Endodermal cell (in vitro differentiated cells): ENCODE measurements around the gene MTCH2. TPM values are rescaled to one million over a fixed set of nuclear protein-coding genes. Genes with fewer than 3 reads are reported as not detected.
"Not testable (repeated sequence)": the region's sequence is repeated elsewhere in the genome, so short reads cannot be mapped to it uniquely, and the experiment has no call there.

ENCODE experiments used
- DNase-seq: peaks from one replicate; pipeline ENCODE4 v3.0.0-alpha.2; 2017
- H3K27ac ChIP-seq: 2 replicates; pipeline ENCODE4 v1.5.1; 2013; ENCODE audit warnings: mild to moderate bottlenecking, low read depth, low read length, moderate library complexity
- H3K27me3 ChIP-seq: 2 replicates; pipeline ENCODE4 v1.6.1; 2013; ENCODE audit warnings: mild to moderate bottlenecking, low read length, moderate library complexity; ENCODE audit not compliant: insufficient read depth, control insufficient read depth, poor library complexity, severe bottlenecking
- H3K36me3 ChIP-seq: 2 replicates; pipeline ENCODE4 v1.7.0; 2013; ENCODE audit warnings: mild to moderate bottlenecking, low read length, moderate library complexity; ENCODE audit not compliant: control insufficient read depth, insufficient read depth
- H3K4me1 ChIP-seq: one replicate; pipeline ENCODE4 v1.7.0; 2013; ENCODE audit warnings: low read length; ENCODE audit not compliant: control insufficient read depth, insufficient read depth
- H3K4me3 ChIP-seq: 2 replicates; pipeline ENCODE4 v1.5.1; 2013; ENCODE audit warnings: mild to moderate bottlenecking, low read length, moderate library complexity
- H3K9ac ChIP-seq: 2 replicates; pipeline ENCODE4 v1.6.1; 2013; ENCODE audit warnings: mild to moderate bottlenecking, low read length, moderate library complexity; ENCODE audit not compliant: poor library complexity, severe bottlenecking; ENCODE audit errors: extremely low read depth
- H3K9me3 ChIP-seq: 2 replicates; pipeline ENCODE4 v1.6.1; 2013; ENCODE audit warnings: mild to moderate bottlenecking, low read length, moderate library complexity; ENCODE audit not compliant: control insufficient read depth
- H3K27ac Mint-ChIP-seq: 2 replicates; pipeline ENCODE4 v1.8.0; 2020; ENCODE audit warnings: mixed read lengths
- H3K27me3 Mint-ChIP-seq: 2 replicates; pipeline ENCODE4 v1.8.0; 2021; ENCODE audit warnings: mild to moderate bottlenecking, mixed read lengths; ENCODE audit not compliant: insufficient read depth
- H3K36me3 Mint-ChIP-seq: 2 replicates; pipeline ENCODE4 v1.8.0; 2020; ENCODE audit warnings: low read depth, mixed read lengths
- H3K4me1 Mint-ChIP-seq: 2 replicates; pipeline ENCODE4 v1.8.0; 2020; ENCODE audit warnings: mixed read lengths
- H3K4me3 Mint-ChIP-seq: 2 replicates; pipeline ENCODE4 v1.8.0; 2020; ENCODE audit warnings: mild to moderate bottlenecking, moderate library complexity, mixed read lengths
- H3K9me3 Mint-ChIP-seq: 2 replicates; pipeline ENCODE4 v1.8.0; 2020; ENCODE audit warnings: mild to moderate bottlenecking, mixed read lengths
- WGBS, 2 experiments: methylation state at CpG; one replicate each; pipeline versions ENCODE4 v1.1.5 to v1.1.7; 2013; ENCODE audit warnings: missing lambda C conversion rate in 2 of 2, mixed read lengths in 1 of 2; ENCODE audit not compliant: insufficient coverage in 1 of 2, insufficient read length in 1 of 2; 5-methylcytosine and 5-hydroxymethylcytosine counted together
- total RNA-seq, 2 donors: library from RNA; stranded (reverse); fragmentation: NEBNext Ultra II Directional in 1 of 2; extraction: Animal tissue kit (Norgen Biotek cat#: 25700) in 1 of 2; gene quantifications; 2 replicates in 1 of 2; 3 replicates in 1 of 2; pipeline ENCODE4 v1.2.1, GENCODE V29; 2021
- TF ChIP-seq, protein P1 (sequence below): fragments of 200-600 bp; sonication (generic); conservative IDR thresholded peaks from 2 replicates; pipeline ENCODE4 v1.5.0; 2021; ENCODE audit warnings: antibody characterized with exemption, mild to moderate bottlenecking

MTCH2 gene
- total RNA-seq, 2 donors from 2014 or later: 123 to 147 TPM

DNA sequence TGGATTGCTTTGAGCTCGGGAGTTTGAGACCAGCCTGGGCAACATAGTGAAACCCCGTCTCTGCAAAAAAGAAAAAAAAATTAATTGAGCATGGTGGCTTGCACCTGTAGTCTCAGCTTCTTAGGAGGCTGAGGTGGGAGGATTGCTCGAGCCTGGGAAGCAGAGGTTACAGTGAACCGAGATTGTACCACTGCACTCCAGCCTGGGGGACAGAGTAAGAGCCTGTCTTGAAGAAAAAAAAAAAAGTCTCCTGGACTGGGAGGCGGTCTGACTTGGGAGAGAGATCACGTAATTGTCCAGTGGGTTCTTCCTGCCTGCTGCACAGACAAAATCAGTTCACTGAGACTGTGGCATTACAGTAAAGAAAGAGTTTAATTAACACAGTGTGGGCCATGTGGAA lies 3.1 kb upstream of the MTCH2 start:
- TF ChIP-seq, protein P1, sequence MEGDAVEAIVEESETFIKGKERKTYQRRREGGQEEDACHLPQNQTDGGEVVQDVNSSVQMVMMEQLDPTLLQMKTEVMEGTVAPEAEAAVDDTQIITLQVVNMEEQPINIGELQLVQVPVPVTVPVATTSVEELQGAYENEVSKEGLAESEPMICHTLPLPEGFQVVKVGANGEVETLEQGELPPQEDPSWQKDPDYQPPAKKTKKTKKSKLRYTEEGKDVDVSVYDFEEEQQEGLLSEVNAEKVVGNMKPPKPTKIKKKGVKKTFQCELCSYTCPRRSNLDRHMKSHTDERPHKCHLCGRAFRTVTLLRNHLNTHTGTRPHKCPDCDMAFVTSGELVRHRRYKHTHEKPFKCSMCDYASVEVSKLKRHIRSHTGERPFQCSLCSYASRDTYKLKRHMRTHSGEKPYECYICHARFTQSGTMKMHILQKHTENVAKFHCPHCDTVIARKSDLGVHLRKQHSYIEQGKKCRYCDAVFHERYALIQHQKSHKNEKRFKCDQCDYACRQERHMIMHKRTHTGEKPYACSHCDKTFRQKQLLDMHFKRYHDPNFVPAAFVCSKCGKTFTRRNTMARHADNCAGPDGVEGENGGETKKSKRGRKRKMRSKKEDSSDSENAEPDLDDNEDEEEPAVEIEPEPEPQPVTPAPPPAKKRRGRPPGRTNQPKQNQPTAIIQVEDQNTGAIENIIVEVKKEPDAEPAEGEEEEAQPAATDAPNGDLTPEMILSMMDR: no peak
- Mint-ChIP-seq H3K36me3 (no peaks in the 10 kb centered on the region), H3K27ac (no peak overlapping the region), H3K9me3 (no peaks in the 10 kb centered on the region), H3K4me1 (peaks cover 8% of the 10 kb centered on the region), H3K27me3 (no peaks in the 10 kb centered on the region), H3K4me3 (no peak overlapping the region)
- Histone ChIP-seq H3K4me1 (no peaks in the 10 kb centered on the region), H3K9ac (no peak overlapping the region), H3K27ac (no peak overlapping the region), H3K27me3 (no peaks in the 10 kb centered on the region), H3K36me3 (no peaks in the 10 kb centered on the region), H3K4me3 (no peak overlapping the region), H3K9me3 (no peaks in the 10 kb centered on the region)
- WGBS, 2 experiments: 91 to 94% methylated on average over 5 to 6 of the region's 6 CpGs
- no peak for DNase-seq

DNA sequence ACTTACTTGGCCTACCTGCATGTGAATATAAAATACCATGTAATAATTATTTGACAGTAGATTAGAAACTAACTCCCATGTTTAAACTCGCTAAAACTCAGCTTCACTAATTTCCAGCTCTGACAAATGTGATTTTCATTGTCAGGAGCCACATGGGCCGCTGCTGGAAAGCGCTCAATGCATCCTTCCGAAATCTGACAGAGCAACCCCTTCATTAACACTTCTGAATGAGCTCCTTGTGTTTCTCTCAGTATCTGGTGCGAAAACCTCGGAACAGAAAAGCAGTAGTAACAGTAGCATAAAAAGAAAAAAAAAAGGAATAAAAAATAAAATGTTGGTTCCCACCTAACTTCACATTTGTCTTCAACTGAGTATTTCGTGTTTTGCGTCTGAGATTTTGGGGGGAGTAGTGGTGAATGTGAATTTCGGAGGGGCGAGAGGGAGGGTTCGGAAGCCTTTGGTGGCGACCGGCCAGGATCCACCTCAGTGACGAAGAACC lies 710 bp downstream of the MTCH2 start:
- no peak for DNase-seq
- Histone ChIP-seq H3K36me3 (peaks cover 18% of the 10 kb centered on the region), H3K27ac (peak overlapping the region; percentile 87), H3K27me3 (no peaks in the 10 kb centered on the region), H3K4me3 (peak overlapping the region; percentile 98), H3K4me1 (no peaks in the 10 kb centered on the region), H3K9ac (peak overlapping the region; percentile 87), H3K9me3 (no peaks in the 10 kb centered on the region)
- peaks cover 21% of the 10 kb centered on the region for H3K36me3 Mint-ChIP-seq
- 0 to 3% methylated on average over 3 to 11 of the region's 14 CpGs for WGBS, 2 experiments
- H3K27me3 Mint-ChIP-seq: no peaks in the 10 kb centered on the region
- H3K9me3 Mint-ChIP-seq: no peaks in the 10 kb centered on the region
- peaks cover 8% of the 10 kb centered on the region for H3K4me1 Mint-ChIP-seq
- H3K4me3 Mint-ChIP-seq: peak overlapping the region; percentile 92
- peak overlapping the region; percentile 97 for H3K27ac Mint-ChIP-seq
- TF ChIP-seq, protein P1: no peak

DNA sequence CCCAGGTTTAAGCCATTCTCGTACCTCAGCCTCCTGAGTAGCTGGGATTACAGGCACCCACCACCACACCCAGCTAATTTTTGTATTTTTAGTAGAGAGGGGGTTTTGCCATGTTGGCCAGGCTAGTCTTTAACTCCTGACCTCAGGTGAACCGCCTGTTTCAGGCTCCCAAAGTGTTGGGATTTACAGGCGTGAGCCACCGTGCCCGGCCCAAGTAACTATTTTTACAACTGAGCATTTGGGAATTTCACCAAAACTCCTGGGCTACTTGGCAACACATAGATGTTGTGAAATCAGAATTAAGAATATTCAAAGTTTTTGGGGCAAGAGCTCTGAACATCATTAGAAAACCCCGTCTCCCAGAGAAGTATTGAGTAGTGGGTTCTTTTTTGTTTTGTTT lies 1.9 kb downstream of the MTCH2 start:
- not testable (repeated sequence) for H3K9ac ChIP-seq, H3K27ac ChIP-seq, H3K27ac Mint-ChIP-seq, DNase-seq, H3K4me1 Mint-ChIP-seq, H3K9me3 Mint-ChIP-seq, H3K27me3 ChIP-seq, H3K27me3 Mint-ChIP-seq, H3K4me1 ChIP-seq, H3K9me3 ChIP-seq
- Mint-ChIP-seq H3K36me3 (peaks cover 26% of the 10 kb centered on the region), H3K4me3 (peak overlapping the region; percentile 92)
- H3K4me3 ChIP-seq: peak overlapping the region; percentile 98
- 89 to 95% methylated on average over 4 to 6 of the region's 6 CpGs for WGBS, 2 experiments
- H3K36me3 ChIP-seq: peaks cover 18% of the 10 kb centered on the region

DNA sequence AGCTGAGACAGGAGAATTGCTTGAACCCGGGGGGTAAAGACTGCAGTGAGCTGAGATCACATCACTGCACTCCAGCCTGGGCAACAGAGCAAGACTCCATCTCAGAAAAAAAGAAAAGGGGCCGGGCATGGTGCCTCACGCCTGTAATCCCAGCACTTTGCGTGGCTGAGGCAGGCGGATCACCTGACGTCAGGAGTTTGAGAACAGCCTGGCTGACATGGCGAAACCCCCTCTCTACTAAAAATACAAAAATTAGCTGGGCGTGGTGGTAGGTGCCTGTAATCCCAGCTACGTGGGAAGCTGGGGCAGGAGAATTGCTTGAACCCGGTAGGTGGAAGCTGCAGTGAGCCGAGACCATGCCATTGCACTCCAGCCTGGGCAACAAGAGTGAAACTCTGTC lies 6.0 kb downstream of the MTCH2 start:
- H3K4me1 Mint-ChIP-seq, H3K9ac ChIP-seq, H3K27me3 ChIP-seq, H3K9me3 Mint-ChIP-seq, H3K9me3 ChIP-seq, DNase-seq, H3K27ac ChIP-seq, H3K4me3 ChIP-seq, H3K4me1 ChIP-seq, H3K4me3 Mint-ChIP-seq, H3K27me3 Mint-ChIP-seq, H3K27ac Mint-ChIP-seq: not testable (repeated sequence)
- H3K36me3 Mint-ChIP-seq: peaks cover 54% of the 10 kb centered on the region
- peaks cover 46% of the 10 kb centered on the region for H3K36me3 ChIP-seq
- 88 to 95% methylated on average over 9 to 11 of the region's 11 CpGs for WGBS, 2 experiments
